PFSK-1 (cell line): ENCODE results near the gene ZNF627.

Source experiments
- FOXP2 ChIP-seq: optimal IDR thresholded peaks from 2 replicates; pipeline ENCODE3; 2011; ENCODE audit warnings: borderline replicate concordance, control low read depth, inconsistent platforms; ENCODE audit not compliant: insufficient read depth; ENCODE audit errors: extremely low read length, extremely low read depth
- POLR2AphosphoS5 ChIP-seq: IDR thresholded peaks from 2 replicates; pipeline ENCODE4 v1.6.1; 2012; ENCODE audit warnings: low read depth, mild to moderate bottlenecking, control low read depth, low read length, moderate library complexity
- SIN3A ChIP-seq: IDR thresholded peaks from 2 replicates; pipeline ENCODE4 v1.6.1; 2012; ENCODE audit warnings: mild to moderate bottlenecking, low read length, moderate library complexity, borderline replicate concordance; ENCODE audit not compliant: insufficient read depth
- TAF1 ChIP-seq: IDR thresholded peaks from 2 replicates; pipeline ENCODE4 v1.6.1; 2012; ENCODE audit warnings: low read length, control low read depth, borderline replicate concordance; ENCODE audit not compliant: insufficient read depth
- TF ChIP-seq, protein P1 (sequence below), 2 experiments: IDR thresholded peaks; 2 replicates each; pipeline versions ENCODE4 v1.6.1 to v1.8.0; 2011 to 2012; ENCODE audit warnings: low read depth in 2 of 2, low read length in 2 of 2, control low read depth in 1 of 2, inconsistent platforms in 1 of 2, mild to moderate bottlenecking in 1 of 2, moderate library complexity in 1 of 2; ENCODE audit not compliant: insufficient read depth in 1 of 2

The ZNF627 gene

DNA sequence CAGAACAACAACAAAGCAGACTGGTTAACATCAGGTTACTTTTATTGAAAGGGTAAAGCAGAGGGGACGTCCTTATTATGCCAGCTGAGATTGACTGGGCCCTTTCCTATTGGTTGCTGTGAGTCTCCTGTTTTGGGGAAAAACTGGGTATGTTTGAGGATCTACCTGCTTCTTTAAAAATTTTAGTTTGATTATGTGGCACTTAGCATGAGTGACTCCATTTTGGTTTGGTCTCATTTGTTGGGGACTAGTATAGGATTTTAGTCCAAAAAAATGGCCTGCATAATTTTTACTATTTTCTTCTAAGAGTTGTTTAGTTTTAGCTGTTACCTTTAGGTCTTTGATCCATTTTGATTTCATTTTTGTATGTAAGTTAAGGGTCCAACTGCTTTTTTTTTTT lies 14.4 kb downstream of the ZNF627 start:
- TF ChIP-seq, protein P1, sequence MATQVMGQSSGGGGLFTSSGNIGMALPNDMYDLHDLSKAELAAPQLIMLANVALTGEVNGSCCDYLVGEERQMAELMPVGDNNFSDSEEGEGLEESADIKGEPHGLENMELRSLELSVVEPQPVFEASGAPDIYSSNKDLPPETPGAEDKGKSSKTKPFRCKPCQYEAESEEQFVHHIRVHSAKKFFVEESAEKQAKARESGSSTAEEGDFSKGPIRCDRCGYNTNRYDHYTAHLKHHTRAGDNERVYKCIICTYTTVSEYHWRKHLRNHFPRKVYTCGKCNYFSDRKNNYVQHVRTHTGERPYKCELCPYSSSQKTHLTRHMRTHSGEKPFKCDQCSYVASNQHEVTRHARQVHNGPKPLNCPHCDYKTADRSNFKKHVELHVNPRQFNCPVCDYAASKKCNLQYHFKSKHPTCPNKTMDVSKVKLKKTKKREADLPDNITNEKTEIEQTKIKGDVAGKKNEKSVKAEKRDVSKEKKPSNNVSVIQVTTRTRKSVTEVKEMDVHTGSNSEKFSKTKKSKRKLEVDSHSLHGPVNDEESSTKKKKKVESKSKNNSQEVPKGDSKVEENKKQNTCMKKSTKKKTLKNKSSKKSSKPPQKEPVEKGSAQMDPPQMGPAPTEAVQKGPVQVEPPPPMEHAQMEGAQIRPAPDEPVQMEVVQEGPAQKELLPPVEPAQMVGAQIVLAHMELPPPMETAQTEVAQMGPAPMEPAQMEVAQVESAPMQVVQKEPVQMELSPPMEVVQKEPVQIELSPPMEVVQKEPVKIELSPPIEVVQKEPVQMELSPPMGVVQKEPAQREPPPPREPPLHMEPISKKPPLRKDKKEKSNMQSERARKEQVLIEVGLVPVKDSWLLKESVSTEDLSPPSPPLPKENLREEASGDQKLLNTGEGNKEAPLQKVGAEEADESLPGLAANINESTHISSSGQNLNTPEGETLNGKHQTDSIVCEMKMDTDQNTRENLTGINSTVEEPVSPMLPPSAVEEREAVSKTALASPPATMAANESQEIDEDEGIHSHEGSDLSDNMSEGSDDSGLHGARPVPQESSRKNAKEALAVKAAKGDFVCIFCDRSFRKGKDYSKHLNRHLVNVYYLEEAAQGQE (IDR thresholded peaks at IDR 0.05; ENCODE audit: insufficient read depth in 1 of 2, low read depth in 2 of 2, low read length in 2 of 2) = no peak
- TF ChIP-seq TAF1 (no peak), FOXP2 (no peak), SIN3A (no peak)

DNA sequence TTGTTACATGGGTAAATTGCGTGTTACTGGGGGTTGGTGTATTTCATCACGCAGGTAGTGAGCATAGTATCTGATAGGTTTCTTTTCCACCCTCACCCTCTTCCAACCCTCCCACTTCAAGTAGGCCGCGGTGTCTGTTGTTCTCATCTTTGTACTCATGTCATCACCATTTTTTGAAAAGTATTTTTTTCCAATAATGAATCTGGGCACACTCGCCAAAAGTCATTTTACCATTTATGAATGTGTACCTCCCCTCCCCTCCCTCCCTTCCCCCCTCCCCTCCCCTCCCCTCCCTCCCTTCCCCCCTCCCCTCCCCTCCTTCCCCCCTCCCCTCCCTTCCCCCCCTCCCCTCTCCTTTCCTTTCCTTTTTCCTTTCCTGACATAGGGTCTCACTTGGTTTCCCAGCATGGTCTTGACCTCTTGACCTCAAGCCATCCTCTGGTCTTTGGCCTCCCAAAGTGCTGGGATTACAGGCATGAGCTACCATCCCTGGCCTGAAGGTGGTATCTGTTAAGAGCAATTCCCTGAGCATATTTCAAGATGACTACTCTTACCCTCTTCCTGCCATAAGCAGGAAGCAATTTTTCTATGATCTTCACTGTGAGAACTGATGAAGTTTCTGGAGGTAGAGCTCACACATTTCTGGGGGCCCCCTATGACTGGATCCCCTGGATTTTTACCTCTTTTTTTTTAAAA lies 15.7 kb downstream of the ZNF627 start:
- no peak for TF ChIP-seq TAF1
- TF ChIP-seq POLR2AphosphoS5 = no peak
- no peak for TF ChIP-seq FOXP2

DNA sequence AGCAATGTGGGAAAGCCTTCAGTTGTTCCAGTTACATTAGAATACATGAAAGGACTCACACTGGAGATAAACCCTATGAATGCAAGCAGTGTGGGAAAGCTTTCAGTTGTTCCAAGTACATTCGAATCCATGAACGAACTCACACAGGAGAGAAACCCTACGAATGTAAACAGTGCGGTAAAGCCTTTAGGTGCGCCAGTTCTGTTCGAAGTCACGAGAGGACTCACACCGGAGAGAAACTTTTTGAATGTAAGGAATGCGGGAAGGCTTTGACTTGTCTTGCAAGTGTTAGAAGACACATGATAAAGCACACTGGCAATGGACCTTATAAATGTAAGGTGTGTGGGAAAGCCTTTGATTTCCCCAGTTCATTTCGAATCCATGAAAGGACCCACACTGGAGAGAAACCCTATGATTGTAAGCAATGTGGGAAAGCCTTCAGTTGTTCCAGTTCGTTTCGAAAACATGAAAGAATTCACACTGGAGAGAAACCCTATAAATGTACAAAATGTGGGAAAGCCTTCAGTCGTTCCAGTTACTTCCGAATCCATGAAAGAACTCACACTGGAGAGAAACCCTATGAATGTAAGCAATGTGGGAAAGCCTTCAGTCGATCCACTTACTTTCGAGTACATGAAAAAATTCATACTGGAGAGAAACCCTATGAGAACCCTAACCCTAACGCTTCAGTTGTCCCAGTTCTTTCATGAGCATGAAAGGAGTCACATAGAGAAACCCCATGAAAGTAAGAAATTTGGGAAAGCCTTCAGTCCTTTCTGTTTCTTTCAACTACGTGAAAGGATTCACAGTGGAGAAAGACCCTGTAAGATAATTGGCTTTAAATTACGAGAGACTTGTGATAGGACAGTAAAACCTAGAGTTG lies 20.1 kb downstream of the ZNF627 start:
- no peak for TF ChIP-seq POLR2AphosphoS5
- no peak for TF ChIP-seq TAF1
- TF ChIP-seq SIN3A = no peak
- TF ChIP-seq, protein P1 (IDR thresholded peaks at IDR 0.05; ENCODE audit: insufficient read depth in 1 of 2, low read depth in 2 of 2, low read length in 2 of 2) = no peak
- no peak for TF ChIP-seq FOXP2

DNA sequence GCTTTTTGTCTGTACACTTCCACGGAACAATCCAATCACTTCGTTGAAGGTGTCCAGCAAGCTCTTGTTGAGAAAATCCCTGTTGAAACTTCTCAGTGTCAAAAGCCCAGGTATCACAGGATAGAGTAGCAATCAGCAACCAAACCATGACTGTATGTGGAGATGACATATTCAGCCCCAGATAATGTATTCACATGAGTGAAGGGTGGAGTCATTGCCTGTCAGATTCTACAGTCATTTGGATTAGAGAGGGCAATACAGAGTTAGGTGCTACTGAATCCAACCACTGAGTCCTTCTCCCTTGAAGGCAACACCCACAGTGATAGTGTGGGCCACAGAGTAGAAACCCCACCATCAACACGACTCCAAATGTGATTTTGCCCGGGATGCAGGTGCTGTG lies 23.3 kb downstream of the ZNF627 start:
- TF ChIP-seq, protein P1 (IDR thresholded peaks at IDR 0.05; ENCODE audit: insufficient read depth in 1 of 2, low read depth in 2 of 2, low read length in 2 of 2) = no peak
- TF ChIP-seq SIN3A (no peak), TAF1 (no peak), FOXP2 (no peak), POLR2AphosphoS5 (no peak)

DNA sequence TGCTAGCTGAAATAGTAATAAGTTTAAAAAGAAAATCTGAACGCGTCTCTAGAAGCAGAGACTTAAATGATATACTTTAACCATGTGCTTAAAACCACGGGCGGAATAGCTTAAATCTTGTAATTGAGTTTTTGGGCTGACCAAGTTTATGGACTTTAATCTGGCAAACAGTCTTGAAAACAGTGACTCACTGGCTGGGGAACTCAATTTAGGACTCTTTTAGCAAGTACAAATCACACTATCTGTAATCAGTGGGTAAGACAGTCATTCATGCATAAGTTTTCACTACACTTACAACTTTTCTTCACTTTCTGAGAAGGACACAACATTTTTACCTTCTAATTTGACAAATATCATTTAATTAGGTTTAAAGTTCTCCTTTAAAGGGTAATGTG lies 26.8 kb downstream of the ZNF627 start:
- TF ChIP-seq, protein P1 (IDR thresholded peaks at IDR 0.05; ENCODE audit: insufficient read depth in 1 of 2, low read depth in 2 of 2, low read length in 2 of 2) = no peak
- TF ChIP-seq TAF1 (no peak), POLR2AphosphoS5 (no peak)
